Measurements from ENCODE around the gene NOVA2.
A peak's percentile ranks its signal among the peaks of the same experiment; 100 is the strongest.

NOVA2 gene

DNA sequence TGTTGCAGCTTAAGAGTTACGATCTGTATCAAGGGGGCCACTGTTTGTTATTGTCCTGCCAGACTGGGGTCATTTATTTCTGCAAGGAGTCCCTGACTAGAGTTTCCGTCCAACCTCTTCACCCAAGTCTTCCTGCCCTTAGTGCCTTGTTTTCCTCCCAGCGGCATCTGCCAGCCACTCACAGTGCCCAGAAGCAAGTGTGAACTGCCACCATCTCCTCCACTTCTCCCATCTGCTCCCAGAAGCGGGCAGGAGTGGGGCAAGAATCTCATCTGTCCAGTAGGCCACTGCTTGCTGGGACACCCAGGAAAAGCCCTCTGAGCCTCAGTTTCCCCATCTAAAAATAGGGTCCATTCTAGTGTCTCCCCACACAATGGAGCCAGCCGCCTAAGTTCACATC, 4.0 kb downstream of the NOVA2 start:
- Mint-ChIP-seq H3K36me3 (ENCODE audit: insufficient read depth) (no peaks in the 10 kb centered on the region), H3K4me3 (no peak overlapping the region), H3K4me1 (peaks cover 17% of the 10 kb centered on the region), H3K9me3 (no peaks in the 10 kb centered on the region), H3K27ac (ENCODE audit: low read depth) (no peak overlapping the region), H3K27me3 (peaks cover 86% of the 10 kb centered on the region)
- no peak for DNase-seq (ENCODE audit: low spot score in 2 of 2)
- no peak for ATAC-seq (replicated peaks; ENCODE audit: extremely low read depth, poor library complexity, severe bottlenecking)

DNA sequence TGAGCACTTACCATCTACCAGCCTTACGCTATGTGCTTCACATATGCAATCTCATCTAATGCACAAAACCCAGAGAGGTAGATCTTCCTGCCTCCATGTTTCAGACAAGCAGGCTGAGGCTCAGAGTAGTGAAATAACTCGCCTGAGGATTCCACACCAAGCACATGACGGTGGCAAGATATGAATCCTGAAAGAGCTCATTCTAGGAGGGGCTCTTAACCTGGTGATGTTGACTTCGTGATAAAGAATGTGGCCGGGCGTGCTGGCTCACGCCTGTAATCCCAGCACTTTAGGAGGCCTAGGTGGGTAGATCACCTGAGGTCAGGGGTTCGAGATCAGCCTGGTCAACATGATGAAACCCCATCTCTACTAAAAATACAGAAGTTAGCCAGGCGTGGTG, 5.0 kb downstream of the NOVA2 start:
- Mint-ChIP-seq H3K36me3 (ENCODE audit: insufficient read depth) (no peaks in the 10 kb centered on the region), H3K4me1 (peaks cover 17% of the 10 kb centered on the region), H3K4me3 (no peak overlapping the region), H3K27me3 (peaks cover 86% of the 10 kb centered on the region), H3K27ac (ENCODE audit: low read depth) (no peak overlapping the region), H3K9me3 (no peaks in the 10 kb centered on the region)
- DNase-seq (ENCODE audit: low spot score in 2 of 2) (no peak), ATAC-seq (replicated peaks; ENCODE audit: extremely low read depth, poor library complexity, severe bottlenecking) (no peak)

DNA sequence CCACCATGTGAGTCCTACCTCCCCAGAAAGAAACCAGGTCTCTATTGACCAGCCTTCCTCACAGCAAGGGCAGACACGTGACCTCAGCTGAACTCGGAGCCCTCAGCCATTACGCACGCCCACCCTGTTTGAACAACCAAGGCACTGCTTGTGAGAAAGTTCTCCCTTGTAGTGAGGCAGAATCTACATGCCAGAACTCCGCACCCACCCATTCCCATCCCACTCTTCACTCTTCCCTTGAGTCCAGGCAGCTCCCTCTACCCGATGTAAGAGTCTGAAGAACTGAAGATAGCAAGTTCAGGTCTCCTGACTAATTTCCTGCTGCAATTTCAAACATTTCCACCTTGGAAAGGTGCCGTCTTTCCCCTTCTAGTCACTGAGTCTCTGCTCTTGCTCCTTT, 6.4 kb downstream of the NOVA2 start:
- H3K27me3 Mint-ChIP-seq, result peaks cover 81% of the 10 kb centered on the region
- ATAC-seq (replicated peaks; ENCODE audit: extremely low read depth, poor library complexity, severe bottlenecking), result no peak
- no peak overlapping the region for H3K4me3 Mint-ChIP-seq
- peaks cover 11% of the 10 kb centered on the region for H3K4me1 Mint-ChIP-seq
- no peak for DNase-seq (ENCODE audit: low spot score in 2 of 2)
- no peak overlapping the region for H3K27ac Mint-ChIP-seq (ENCODE audit: low read depth)
- no peaks in the 10 kb centered on the region for H3K36me3 Mint-ChIP-seq (ENCODE audit: insufficient read depth)
- no peaks in the 10 kb centered on the region for H3K9me3 Mint-ChIP-seq

GRCh38 chr19:45962021-45962420, 11.6 kb downstream of the NOVA2 start:
- no peak for DNase-seq (ENCODE audit: low spot score in 2 of 2)
- Mint-ChIP-seq H3K4me1 (peaks cover 6% of the 10 kb centered on the region), H3K4me3 (no peak overlapping the region), H3K27ac (ENCODE audit: low read depth) (no peak overlapping the region), H3K36me3 (ENCODE audit: insufficient read depth) (peaks cover 3% of the 10 kb centered on the region), H3K27me3 (peaks cover 69% of the 10 kb centered on the region), H3K9me3 (no peaks in the 10 kb centered on the region)
- ATAC-seq (replicated peaks; ENCODE audit: extremely low read depth, poor library complexity, severe bottlenecking), result no peak

GRCh38 chr19:45960595-45961235, 12.9 kb downstream of the NOVA2 start:
- H3K4me1 Mint-ChIP-seq, result peaks cover 6% of the 10 kb centered on the region
- H3K9me3 Mint-ChIP-seq, result no peaks in the 10 kb centered on the region
- H3K27ac Mint-ChIP-seq (ENCODE audit: low read depth), result no peak overlapping the region
- no peak overlapping the region for H3K4me3 Mint-ChIP-seq
- peaks cover 61% of the 10 kb centered on the region for H3K27me3 Mint-ChIP-seq
- ATAC-seq (replicated peaks; ENCODE audit: extremely low read depth, poor library complexity, severe bottlenecking) (no peak), DNase-seq (ENCODE audit: low spot score in 2 of 2) (no peak)
- peaks cover 3% of the 10 kb centered on the region for H3K36me3 Mint-ChIP-seq (ENCODE audit: insufficient read depth)

DNA sequence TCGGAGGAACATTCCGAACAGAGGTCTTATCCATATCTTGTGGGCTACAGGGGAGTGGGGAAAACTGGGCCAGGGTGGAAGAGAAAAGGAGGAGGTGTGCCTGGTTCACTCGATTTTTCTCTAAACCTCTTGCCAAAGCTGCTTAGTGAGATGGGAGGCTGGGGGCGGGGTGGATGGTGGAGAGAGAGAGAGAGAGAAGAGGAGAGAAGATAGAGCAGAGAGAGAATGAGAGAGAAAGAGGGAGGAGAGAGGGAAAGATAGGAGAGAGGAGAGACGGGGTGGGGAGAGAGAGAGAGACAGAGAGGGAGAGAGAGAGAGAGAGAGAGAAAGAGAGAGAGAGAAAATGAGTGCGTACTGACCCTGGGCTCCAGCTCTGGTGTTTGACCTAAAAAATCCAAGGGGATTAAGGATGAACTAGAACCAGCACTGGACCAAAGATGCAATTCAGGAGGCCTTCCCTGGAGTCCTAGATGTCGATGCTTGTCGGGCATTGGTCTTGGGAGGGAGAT, 14.1 kb downstream of the NOVA2 start:
- ATAC-seq (replicated peaks; ENCODE audit: extremely low read depth, poor library complexity, severe bottlenecking) (no peak), DNase-seq (ENCODE audit: low spot score in 2 of 2) (no peak)
- H3K4me1 Mint-ChIP-seq, result peaks cover 12% of the 10 kb centered on the region
- H3K27ac Mint-ChIP-seq (ENCODE audit: low read depth), result no peak overlapping the region
- peaks cover 61% of the 10 kb centered on the region for H3K27me3 Mint-ChIP-seq
- H3K36me3 Mint-ChIP-seq (ENCODE audit: insufficient read depth), result peaks cover 3% of the 10 kb centered on the region
- H3K9me3 Mint-ChIP-seq, result no peaks in the 10 kb centered on the region
- no peak overlapping the region for H3K4me3 Mint-ChIP-seq

- no peaks in the 10 kb centered on the region for H3K9me3 Mint-ChIP-seq
- H3K36me3 Mint-ChIP-seq (ENCODE audit: insufficient read depth), result peaks cover 3% of the 10 kb centered on the region
- H3K4me3 Mint-ChIP-seq, result no peak overlapping the region
- no peak for ATAC-seq (replicated peaks; ENCODE audit: extremely low read depth, poor library complexity, severe bottlenecking)
- peaks cover 61% of the 10 kb centered on the region for H3K27me3 Mint-ChIP-seq
- no peak overlapping the region for H3K27ac Mint-ChIP-seq (ENCODE audit: low read depth)
- peaks cover 12% of the 10 kb centered on the region for H3K4me1 Mint-ChIP-seq
- DNase-seq (ENCODE audit: low spot score in 2 of 2), result no peak
These were observed 14.7 kb downstream of the NOVA2 start for GRCh38 chr19:45958769-45959516.

GRCh38 chr19:45958320-45958719, 15.3 kb downstream of the NOVA2 start:
- ATAC-seq (replicated peaks; ENCODE audit: extremely low read depth, poor library complexity, severe bottlenecking) (no peak), DNase-seq (ENCODE audit: low spot score in 2 of 2) (no peak)
- Mint-ChIP-seq H3K9me3 (no peaks in the 10 kb centered on the region), H3K27ac (ENCODE audit: low read depth) (no peak overlapping the region), H3K36me3 (ENCODE audit: insufficient read depth) (peaks cover 3% of the 10 kb centered on the region), H3K4me1 (peaks cover 14% of the 10 kb centered on the region), H3K27me3 (peaks cover 67% of the 10 kb centered on the region), H3K4me3 (no peak overlapping the region)

DNA sequence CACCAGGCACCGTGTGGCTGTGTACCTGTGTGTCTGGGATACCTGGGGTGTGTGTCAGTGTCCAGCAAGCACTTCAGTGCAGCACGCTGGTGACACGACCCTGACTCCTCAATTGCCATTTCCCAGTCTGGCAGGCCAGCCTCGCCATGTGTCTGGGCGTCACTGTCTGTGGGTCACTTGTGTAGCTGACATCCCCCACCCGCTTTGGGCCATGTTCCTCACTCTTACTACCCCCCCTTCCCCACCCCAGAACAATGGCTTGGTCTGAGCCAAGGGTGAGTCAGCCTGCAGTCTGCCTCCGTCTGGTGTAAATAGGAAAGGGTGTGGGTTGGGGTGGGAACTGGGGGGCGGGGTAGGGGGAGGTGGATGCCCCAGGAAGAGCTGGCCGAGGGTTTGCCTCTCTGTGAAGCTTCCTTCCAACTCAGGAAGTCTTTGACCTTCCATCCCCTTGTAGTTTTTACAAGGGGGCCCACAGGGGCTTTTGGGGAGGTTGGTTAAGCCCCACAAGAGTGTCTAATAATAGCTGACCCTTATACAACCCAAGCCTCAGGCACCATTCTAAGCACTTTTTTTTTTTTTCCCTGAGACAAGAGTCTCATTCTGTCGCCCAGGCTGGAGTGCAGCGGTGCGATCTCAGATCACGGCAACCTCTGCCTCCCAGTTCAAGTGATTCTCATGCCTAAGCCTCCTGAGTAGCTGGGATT, 17.6 kb downstream of the NOVA2 start:
- Mint-ChIP-seq H3K9me3 (no peaks in the 10 kb centered on the region), H3K4me1 (peaks cover 17% of the 10 kb centered on the region), H3K36me3 (ENCODE audit: insufficient read depth) (peaks cover 5% of the 10 kb centered on the region), H3K27me3 (peaks cover 64% of the 10 kb centered on the region), H3K4me3 (no peak overlapping the region), H3K27ac (ENCODE audit: low read depth) (no peak overlapping the region)
- ATAC-seq (replicated peaks; ENCODE audit: extremely low read depth, poor library complexity, severe bottlenecking) (no peak), DNase-seq (ENCODE audit: low spot score in 2 of 2) (no peak)

DNA sequence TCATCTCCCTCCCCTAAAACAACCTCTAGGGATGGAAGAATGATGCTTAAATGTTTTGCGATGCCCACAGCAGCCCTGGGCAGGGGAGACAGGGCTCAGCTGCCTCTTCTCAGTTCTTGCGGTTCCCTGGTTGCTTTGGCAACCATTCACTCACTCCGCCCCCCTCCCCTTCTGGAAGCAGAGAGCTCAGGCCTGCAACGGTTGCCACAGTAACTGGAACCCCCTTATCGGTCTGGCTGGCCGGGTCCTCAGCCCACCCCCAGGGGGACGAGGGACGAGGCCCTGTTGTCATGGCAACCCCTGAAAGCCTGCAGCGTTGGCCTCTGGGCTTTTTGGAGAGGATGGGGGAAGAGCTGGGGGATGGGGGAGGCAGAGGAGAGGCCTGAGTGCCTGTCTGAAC, 19.5 kb downstream of the NOVA2 start:
- no peak overlapping the region for H3K4me3 Mint-ChIP-seq
- ATAC-seq (replicated peaks; ENCODE audit: extremely low read depth, poor library complexity, severe bottlenecking), result no peak
- H3K9me3 Mint-ChIP-seq, result no peaks in the 10 kb centered on the region
- DNase-seq (ENCODE audit: low spot score in 2 of 2), result no peak
- no peak overlapping the region for H3K27ac Mint-ChIP-seq (ENCODE audit: low read depth)
- H3K27me3 Mint-ChIP-seq, result peaks cover 61% of the 10 kb centered on the region
- H3K4me1 Mint-ChIP-seq, result peaks cover 11% of the 10 kb centered on the region
- peaks cover 2% of the 10 kb centered on the region for H3K36me3 Mint-ChIP-seq (ENCODE audit: insufficient read depth)

GRCh38 chr19:45953676-45954075, 20.0 kb downstream of the NOVA2 start:
- no peak for DNase-seq (ENCODE audit: low spot score in 2 of 2)
- Mint-ChIP-seq H3K4me1 (peaks cover 11% of the 10 kb centered on the region), H3K36me3 (ENCODE audit: insufficient read depth) (peaks cover 2% of the 10 kb centered on the region), H3K27ac (ENCODE audit: low read depth) (no peak overlapping the region), H3K9me3 (no peaks in the 10 kb centered on the region), H3K4me3 (no peak overlapping the region), H3K27me3 (peaks cover 61% of the 10 kb centered on the region)
- no peak for ATAC-seq (replicated peaks; ENCODE audit: extremely low read depth, poor library complexity, severe bottlenecking)

GRCh38 chr19:45952686-45953505, 20.8 kb downstream of the NOVA2 start:
- H3K27me3 Mint-ChIP-seq, result peaks cover 61% of the 10 kb centered on the region
- no peak for DNase-seq (ENCODE audit: low spot score in 2 of 2)

More at GRCh38 chr19:45952686-45953505, 20.8 kb downstream of the NOVA2 start:
- H3K4me3 Mint-ChIP-seq, result peak overlapping the region; percentile 65
- peaks cover 11% of the 10 kb centered on the region for H3K4me1 Mint-ChIP-seq
- no peak overlapping the region for H3K27ac Mint-ChIP-seq (ENCODE audit: low read depth)
- no peak for ATAC-seq (replicated peaks; ENCODE audit: extremely low read depth, poor library complexity, severe bottlenecking)
- H3K36me3 Mint-ChIP-seq (ENCODE audit: insufficient read depth), result peaks cover 2% of the 10 kb centered on the region
- no peaks in the 10 kb centered on the region for H3K9me3 Mint-ChIP-seq

Data from central memory CD8-positive, alpha-beta T cell (primary cell).